CD4-positive, alpha-beta memory T cell (primary cell): ENCODE measurements around the gene KCNJ5. TPM values are rescaled to one million over a fixed set of nuclear protein-coding genes. Genes with fewer than 3 reads are reported as not detected.

Experiments
- CTCF ChIA-PET: fragments of 350-600 bp; sonication (Branson Sonifier 250); formaldehyde crosslinking; loops from one replicate; lab custom pipeline; 2021; ENCODE audit warnings: inconsistent platforms; ENCODE audit not compliant: partially characterized antibody; lab: Charles Lee
- POLR2A ChIA-PET: fragments of 350-600 bp; sonication (Branson Sonifier 250); formaldehyde crosslinking; loops from one replicate; lab custom pipeline; 2021; ENCODE audit not compliant: partially characterized antibody; lab: Charles Lee
- DNase-seq, 5 donors: peaks; one replicate each; pipeline versions ENCODE4 v3.0.0 to v3.0.0-alpha.2; 2020 to 2022; ENCODE audit warnings: mixed read lengths in 1 of 5
- H3K27ac ChIP-seq: one replicate; pipeline ENCODE4 v1.7.0; 2013; ENCODE audit warnings: low read depth, low read length
- H3K27me3 ChIP-seq: 2 replicates; pipeline ENCODE4 v1.7.0; 2013; ENCODE audit warnings: mild to moderate bottlenecking, low read length, moderate library complexity; ENCODE audit not compliant: insufficient read depth
- H3K36me3 ChIP-seq: 2 replicates; pipeline ENCODE4 v1.7.0; 2013; ENCODE audit warnings: mild to moderate bottlenecking, low read length, moderate library complexity; ENCODE audit not compliant: insufficient read depth
- H3K4me1 ChIP-seq: 2 replicates; pipeline ENCODE4 v1.7.0; 2013; ENCODE audit warnings: mild to moderate bottlenecking, low read length, moderate library complexity; ENCODE audit not compliant: insufficient read depth
- H3K4me3 ChIP-seq, 2 donors: one replicate each; pipeline ENCODE4 v1.7.0; 2013; ENCODE audit warnings: low read length in 2 of 2, mild to moderate bottlenecking in 1 of 2
- H3K9me3 ChIP-seq, 2 donors: one replicate each; pipeline ENCODE4 v1.7.0; 2013; ENCODE audit warnings: low read length in 2 of 2, control low read depth in 1 of 2; ENCODE audit not compliant: control insufficient read depth in 1 of 2
- H3K27ac Mint-ChIP-seq, 7 donors: one replicate each; pipeline ENCODE4 v1.8.0; 2020 to 2021; ENCODE audit warnings: mixed read lengths in 7 of 7, mild to moderate bottlenecking in 6 of 7, inconsistent platforms in 3 of 7, moderate library complexity in 3 of 7
- H3K27me3 Mint-ChIP-seq, 2 donors: one replicate each; pipeline ENCODE4 v1.8.0; 2020 to 2021; ENCODE audit warnings: mixed read lengths in 2 of 2
- H3K36me3 Mint-ChIP-seq, 2 donors: one replicate each; pipeline ENCODE4 v1.8.0; 2020 to 2021; ENCODE audit warnings: mixed read lengths in 2 of 2, inconsistent platforms in 1 of 2, mild to moderate bottlenecking in 1 of 2
- H3K4me1 Mint-ChIP-seq, 4 donors: one replicate each; pipeline ENCODE4 v1.8.0; 2020 to 2021; ENCODE audit warnings: mixed read lengths in 4 of 4, mild to moderate bottlenecking in 1 of 4
- H3K4me3 Mint-ChIP-seq, 8 donors: one replicate each; pipeline ENCODE4 v1.8.0; 2020 to 2021; ENCODE audit warnings: mixed read lengths in 8 of 8, mild to moderate bottlenecking in 7 of 8, moderate library complexity in 6 of 8, inconsistent platforms in 3 of 8
- H3K9me3 Mint-ChIP-seq, 8 donors: one replicate each; pipeline ENCODE4 v1.8.0; 2020 to 2021; ENCODE audit warnings: mixed read lengths in 8 of 8, mild to moderate bottlenecking in 5 of 8, inconsistent platforms in 3 of 8, moderate library complexity in 1 of 8
- intact Hi-C: fragments of 100-400 bp; cut with micrococcal nuclease; formaldehyde crosslinking; loops from one replicate; pipeline ENCODE4 v1.15.1; 2023
- polyA plus RNA-seq, 2 donors: library from polyadenylated mRNA; unstranded; fragments of 300-500 nt; fragmentation: Illumina TruSeq; gene quantifications; one replicate each; pipeline ENCODE4 v1.2.3, GENCODE V29; 2021
- total RNA-seq, 2 experiments: library from RNA; stranded (reverse); gene quantifications; one replicate each; pipeline ENCODE4 v1.2.3, GENCODE V29; 2021

KCNJ5 gene
- total and polyA plus RNA-seq, 4 experiments from 2014 or later, result 0.23 to 0.33 TPM; not detected in 2

- no peaks in the 10 kb centered on the region for H3K9me3 ChIP-seq
- H3K4me3 Mint-ChIP-seq, result peak overlapping the region in 2 of 8 donors; percentile 21 to 35
- no peaks in the 10 kb centered on the region for H3K4me1 ChIP-seq
- H3K36me3 Mint-ChIP-seq, result no peaks in the 10 kb centered on the region
- H3K27ac Mint-ChIP-seq, result peak overlapping the region in 1 of 7 donors; percentile 31
- intact Hi-C loops, result no loop called here
- H3K9me3 Mint-ChIP-seq, result peaks cover 0 to 3% (median 0%) of the 10 kb centered on the region in 8 donors
- H3K27ac ChIP-seq, result no peak overlapping the region
- CTCF ChIA-PET, result interaction anchor here (0.6 kb wide), 1 partner anchor 892 kb away, joined by 3 read pairs; no protein-coding TSS in a partner anchor
- H3K27me3 ChIP-seq, result no peaks in the 10 kb centered on the region
- POLR2A ChIA-PET, result no interaction called here
- H3K36me3 ChIP-seq, result no peaks in the 10 kb centered on the region
- no peak for DNase-seq
- no peak overlapping the region for H3K4me3 ChIP-seq
- peaks cover 9 to 13% (median 11%) of the 10 kb centered on the region in 4 donors for H3K4me1 Mint-ChIP-seq
- peaks cover 2 to 3% of the 10 kb centered on the region in 2 donors for H3K27me3 Mint-ChIP-seq
These were observed 38.3 kb downstream of the KCNJ5 start for GRCh38 chr11:128929468-128929867.

GRCh38 chr11:128929991-128930390 is 38.8 kb downstream of the KCNJ5 start:
- Mint-ChIP-seq H3K4me3 (no peak overlapping the region), H3K36me3 (no peaks in the 10 kb centered on the region), H3K27ac (no peak overlapping the region), H3K4me1 (peaks cover 9 to 13% (median 11%) of the 10 kb centered on the region in 4 donors), H3K9me3 (peaks cover 0 to 3% (median 0%) of the 10 kb centered on the region in 8 donors), H3K27me3 (peaks cover 2 to 3% of the 10 kb centered on the region in 2 donors)
- H3K27me3 ChIP-seq, result no peaks in the 10 kb centered on the region
- H3K27ac ChIP-seq, result no peak overlapping the region
- ChIA-PET CTCF (no interaction called here), POLR2A (no interaction called here)
- H3K4me3 ChIP-seq, result no peak overlapping the region
- H3K9me3 ChIP-seq, result no peaks in the 10 kb centered on the region
- H3K4me1 ChIP-seq, result no peaks in the 10 kb centered on the region
- intact Hi-C loops, result no loop called here
- DNase-seq, result no peak
- H3K36me3 ChIP-seq, result no peaks in the 10 kb centered on the region

- no peaks in the 10 kb centered on the region for H3K27me3 ChIP-seq
- POLR2A ChIA-PET, result no interaction called here
- no peak overlapping the region for H3K4me3 ChIP-seq
- no peaks in the 10 kb centered on the region for H3K36me3 ChIP-seq
- no peak overlapping the region for H3K27ac ChIP-seq
- Mint-ChIP-seq H3K27me3 (peaks cover 2 to 3% of the 10 kb centered on the region in 2 donors), H3K9me3 (peaks cover 0 to 3% (median 0%) of the 10 kb centered on the region in 8 donors), H3K27ac (no peak overlapping the region), H3K36me3 (no peaks in the 10 kb centered on the region), H3K4me3 (no peak overlapping the region), H3K4me1 (peaks cover 9 to 13% (median 11%) of the 10 kb centered on the region in 4 donors)
- intact Hi-C loops, result no loop called here
- no peak for DNase-seq
- H3K4me1 ChIP-seq, result no peaks in the 10 kb centered on the region
- CTCF ChIA-PET, result no interaction called here
- H3K9me3 ChIP-seq, result no peaks in the 10 kb centered on the region
These were observed 39.9 kb downstream of the KCNJ5 start for GRCh38 chr11:128931066-128931465.

GRCh38 chr11:128931668-128932067 is 40.5 kb downstream of the KCNJ5 start:
- no peak overlapping the region for H3K27ac ChIP-seq
- peaks cover 9 to 13% (median 11%) of the 10 kb centered on the region in 4 donors for H3K4me1 Mint-ChIP-seq
- no peak overlapping the region for H3K4me3 Mint-ChIP-seq
- no peaks in the 10 kb centered on the region for H3K4me1 ChIP-seq
- intact Hi-C loops, result no loop called here
- POLR2A ChIA-PET, result no interaction called here
- CTCF ChIA-PET, result interaction anchor here (1.4 kb wide), 1 partner anchor 26 kb away, joined by 4 read pairs; no protein-coding TSS in a partner anchor
- H3K27me3 Mint-ChIP-seq, result peaks cover 2 to 3% of the 10 kb centered on the region in 2 donors
- no peak for DNase-seq
- no peaks in the 10 kb centered on the region for H3K36me3 ChIP-seq
- H3K27ac Mint-ChIP-seq, result no peak overlapping the region
- no peaks in the 10 kb centered on the region for H3K27me3 ChIP-seq
- H3K36me3 Mint-ChIP-seq, result no peaks in the 10 kb centered on the region
- no peak overlapping the region for H3K4me3 ChIP-seq
- no peaks in the 10 kb centered on the region for H3K9me3 ChIP-seq
- peaks cover 0 to 3% (median 0%) of the 10 kb centered on the region in 8 donors for H3K9me3 Mint-ChIP-seq

GRCh38 chr11:128933481-128934178 is 42.5 kb downstream of the KCNJ5 start:
- no peaks in the 10 kb centered on the region for H3K36me3 ChIP-seq
- Mint-ChIP-seq H3K4me1 (peaks cover under 1 to 4% (median 2%) of the 10 kb centered on the region in 4 donors), H3K4me3 (no peak overlapping the region), H3K27ac (no peak overlapping the region), H3K36me3 (no peaks in the 10 kb centered on the region), H3K27me3 (peaks cover 1 to 3% of the 10 kb centered on the region in 2 donors), H3K9me3 (peaks cover 0 to 3% (median 0%) of the 10 kb centered on the region in 8 donors)
- no peaks in the 10 kb centered on the region for H3K9me3 ChIP-seq
- intact Hi-C loops, result no loop called here
- H3K4me1 ChIP-seq, result no peaks in the 10 kb centered on the region
- no peak for DNase-seq
- ChIA-PET POLR2A (no interaction called here), CTCF (interaction anchor here (0.6 to 0.8 kb wide), 3 partner anchors 28 to 1383 kb away, joined by 3 read pairs; no protein-coding TSS in a partner anchor)
- no peak overlapping the region for H3K27ac ChIP-seq
- no peaks in the 10 kb centered on the region for H3K27me3 ChIP-seq
- no peak overlapping the region for H3K4me3 ChIP-seq

- POLR2A ChIA-PET, result no interaction called here
- intact Hi-C loops, result no loop called here
- Mint-ChIP-seq H3K36me3 (no peaks in the 10 kb centered on the region), H3K27me3 (peaks cover 0 to 3% of the 10 kb centered on the region in 2 donors), H3K4me3 (no peak overlapping the region), H3K27ac (peak overlapping the region in 1 of 7 donors; percentile 36), H3K4me1 (peaks cover 0 to 2% (median under 1%) of the 10 kb centered on the region in 4 donors), H3K9me3 (peaks cover 0 to 3% (median 0%) of the 10 kb centered on the region in 8 donors)
- no peaks in the 10 kb centered on the region for H3K9me3 ChIP-seq
- H3K36me3 ChIP-seq, result no peaks in the 10 kb centered on the region
- DNase-seq, result no peak
- no peak overlapping the region for H3K27ac ChIP-seq
- H3K4me3 ChIP-seq, result no peak overlapping the region
- H3K27me3 ChIP-seq, result no peaks in the 10 kb centered on the region
- no peaks in the 10 kb centered on the region for H3K4me1 ChIP-seq
- CTCF ChIA-PET, result interaction anchor here (0.8 kb wide), 1 partner anchor 28 kb away, joined by 3 read pairs; no protein-coding TSS in a partner anchor
These were observed 43.2 kb downstream of the KCNJ5 start for GRCh38 chr11:128934351-128934750.

- Histone ChIP-seq H3K4me3 (no peak overlapping the region), H3K27ac (no peak overlapping the region), H3K4me1 (no peaks in the 10 kb centered on the region), H3K27me3 (no peaks in the 10 kb centered on the region), H3K36me3 (no peaks in the 10 kb centered on the region), H3K9me3 (no peaks in the 10 kb centered on the region)
- H3K9me3 Mint-ChIP-seq, result peaks cover 0 to 3% (median 0%) of the 10 kb centered on the region in 8 donors
- H3K4me1 Mint-ChIP-seq, result no peaks in the 10 kb centered on the region
- peaks cover 0 to 3% of the 10 kb centered on the region in 2 donors for H3K27me3 Mint-ChIP-seq
- no peaks in the 10 kb centered on the region for H3K36me3 Mint-ChIP-seq
- DNase-seq, result no peak
- ChIA-PET POLR2A (no interaction called here), CTCF (interaction anchor here (1.3 kb wide), 1 partner anchor 24 kb away, joined by 3 read pairs; no protein-coding TSS in a partner anchor)
- H3K27ac Mint-ChIP-seq, result no peak overlapping the region
- no peak overlapping the region for H3K4me3 Mint-ChIP-seq
- intact Hi-C loops, result no loop called here
These were observed 43.8 kb downstream of the KCNJ5 start for GRCh38 chr11:128934926-128935325.
